ENCODE results near the gene RMP24.

DNA sequence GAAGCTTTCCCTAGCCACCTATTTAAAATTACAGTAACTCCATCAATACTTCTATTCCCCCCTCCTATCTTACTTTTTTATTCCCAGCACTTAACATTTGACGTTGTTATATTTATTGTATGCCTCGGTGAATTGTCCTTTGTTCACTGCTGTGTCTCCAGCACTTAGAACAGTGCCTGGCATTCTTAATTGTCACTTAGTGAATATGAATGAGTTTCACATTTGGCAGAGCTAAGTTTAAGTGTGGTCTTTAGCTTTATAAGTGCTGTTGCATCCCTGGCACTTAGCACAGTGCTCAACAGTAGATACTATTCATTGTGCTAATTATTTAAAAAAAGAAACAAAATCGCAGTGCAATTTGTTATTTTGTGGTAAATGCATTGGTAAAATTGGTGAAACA, 1.7 kb downstream of the RMP24 start:
- TF ChIP-seq, protein P1, sequence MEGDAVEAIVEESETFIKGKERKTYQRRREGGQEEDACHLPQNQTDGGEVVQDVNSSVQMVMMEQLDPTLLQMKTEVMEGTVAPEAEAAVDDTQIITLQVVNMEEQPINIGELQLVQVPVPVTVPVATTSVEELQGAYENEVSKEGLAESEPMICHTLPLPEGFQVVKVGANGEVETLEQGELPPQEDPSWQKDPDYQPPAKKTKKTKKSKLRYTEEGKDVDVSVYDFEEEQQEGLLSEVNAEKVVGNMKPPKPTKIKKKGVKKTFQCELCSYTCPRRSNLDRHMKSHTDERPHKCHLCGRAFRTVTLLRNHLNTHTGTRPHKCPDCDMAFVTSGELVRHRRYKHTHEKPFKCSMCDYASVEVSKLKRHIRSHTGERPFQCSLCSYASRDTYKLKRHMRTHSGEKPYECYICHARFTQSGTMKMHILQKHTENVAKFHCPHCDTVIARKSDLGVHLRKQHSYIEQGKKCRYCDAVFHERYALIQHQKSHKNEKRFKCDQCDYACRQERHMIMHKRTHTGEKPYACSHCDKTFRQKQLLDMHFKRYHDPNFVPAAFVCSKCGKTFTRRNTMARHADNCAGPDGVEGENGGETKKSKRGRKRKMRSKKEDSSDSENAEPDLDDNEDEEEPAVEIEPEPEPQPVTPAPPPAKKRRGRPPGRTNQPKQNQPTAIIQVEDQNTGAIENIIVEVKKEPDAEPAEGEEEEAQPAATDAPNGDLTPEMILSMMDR (IDR thresholded peaks at IDR 0.05): no peak
- no peak for TF ChIP-seq POLR2A (IDR thresholded peaks at IDR 0.05)
